Skeletal muscle satellite cell (primary cell): ENCODE measurements around the gene ADAMTS19.

Source experiments
- H3K27me3 ChIP-seq: 2 replicates; pipeline ENCODE4 v1.7.0; 2013; ENCODE audit warnings: low read length; ENCODE audit not compliant: control insufficient read depth, insufficient read depth
- H3K36me3 ChIP-seq: 2 replicates; pipeline ENCODE4 v1.7.0; 2013; ENCODE audit warnings: mild to moderate bottlenecking, control low read depth, low read length; ENCODE audit not compliant: insufficient read depth
- H3K4me1 ChIP-seq: 2 replicates; pipeline ENCODE4 v1.7.0; 2013; ENCODE audit warnings: low read length; ENCODE audit not compliant: control insufficient read depth, insufficient read depth
- H3K4me2 ChIP-seq: 2 replicates; pipeline ENCODE4 v1.7.0; 2013; ENCODE audit warnings: mild to moderate bottlenecking, low read length
- H3K4me3 ChIP-seq: 2 replicates; pipeline ENCODE4 v1.7.0; 2013; ENCODE audit warnings: low read length
- H3K9ac ChIP-seq: 2 replicates; pipeline ENCODE4 v1.7.0; 2013; ENCODE audit warnings: mild to moderate bottlenecking, low read depth, low read length, moderate library complexity
- H3K9me3 ChIP-seq: replicated peaks from 2 replicates; pipeline ENCODE4 v1.7.0; 2013; ENCODE audit warnings: mild to moderate bottlenecking, control low read depth, low read length

Gene ADAMTS19

DNA sequence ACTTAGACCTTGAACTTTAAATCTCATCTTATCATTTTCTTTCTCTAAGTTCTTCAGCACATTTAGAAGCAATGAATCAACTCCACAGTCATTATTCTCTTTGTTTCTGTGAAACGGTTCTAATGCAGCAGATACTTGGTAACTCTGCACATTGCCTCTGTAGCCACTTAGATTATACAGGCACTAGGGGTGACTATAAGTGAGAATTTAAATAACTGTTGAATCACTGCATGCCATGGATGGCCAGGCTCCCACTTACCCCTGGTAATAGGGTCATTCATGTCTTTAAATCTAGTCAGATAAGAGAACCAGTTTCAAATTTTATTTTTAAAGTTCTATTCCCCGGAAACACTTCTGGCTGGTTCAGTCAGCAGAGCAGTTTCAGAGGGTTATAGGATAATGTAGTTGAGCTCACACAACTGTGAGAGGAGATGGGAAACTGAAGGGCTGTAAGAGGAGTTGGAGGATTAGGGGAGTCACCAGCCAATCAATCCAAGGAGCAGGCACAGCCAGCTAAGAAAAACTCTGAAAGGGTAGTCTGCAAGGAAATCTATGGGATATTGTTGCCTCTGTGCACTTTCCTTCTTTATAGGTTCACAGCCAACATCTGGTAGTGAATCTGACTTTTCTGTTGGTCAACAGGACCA, 283.6 kb downstream of the ADAMTS19 start:
- Histone ChIP-seq H3K9ac (no peak overlapping the region), H3K4me3 (no peak overlapping the region), H3K4me2 (no peak overlapping the region), H3K27me3 (no peaks in the 10 kb centered on the region), H3K9me3 (no peaks in the 10 kb centered on the region), H3K4me1 (no peaks in the 10 kb centered on the region), H3K36me3 (no peaks in the 10 kb centered on the region)

- Histone ChIP-seq H3K9me3 (no peaks in the 10 kb centered on the region), H3K4me2 (no peak overlapping the region), H3K9ac (no peak overlapping the region), H3K27me3 (no peaks in the 10 kb centered on the region), H3K4me3 (no peak overlapping the region), H3K36me3 (no peaks in the 10 kb centered on the region), H3K4me1 (peaks cover 3% of the 10 kb centered on the region)
Observed at GRCh38 chr5:129745997-129746396, 285.9 kb downstream of the ADAMTS19 start.

- Histone ChIP-seq H3K36me3 (no peaks in the 10 kb centered on the region), H3K9me3 (no peaks in the 10 kb centered on the region), H3K4me2 (no peak overlapping the region), H3K9ac (no peak overlapping the region), H3K4me1 (peaks cover 3% of the 10 kb centered on the region), H3K4me3 (no peak overlapping the region), H3K27me3 (no peaks in the 10 kb centered on the region)
Observed at GRCh38 chr5:129746876-129747275, 286.8 kb downstream of the ADAMTS19 start.

GRCh38 chr5:129747572-129748407, 287.7 kb downstream of the ADAMTS19 start, which contains the start of gene MINAR2:
TSS of gene MINAR2 (plus strand) at chr5:129748094. CDS start at chr5:129748191, 97 bp downstream.
- no peak within 1 kb of the TSS for H3K4me2 ChIP-seq
- no peaks in the 10 kb centered on the region for H3K9me3 ChIP-seq
- H3K4me1 ChIP-seq = peaks cover 3% of the 10 kb centered on the region
- no peaks in the 10 kb centered on the region for H3K36me3 ChIP-seq
- no peaks in the 10 kb centered on the region for H3K27me3 ChIP-seq
- no peak within 1 kb of the TSS for H3K4me3 ChIP-seq
- no peak within 1 kb of the TSS for H3K9ac ChIP-seq

DNA sequence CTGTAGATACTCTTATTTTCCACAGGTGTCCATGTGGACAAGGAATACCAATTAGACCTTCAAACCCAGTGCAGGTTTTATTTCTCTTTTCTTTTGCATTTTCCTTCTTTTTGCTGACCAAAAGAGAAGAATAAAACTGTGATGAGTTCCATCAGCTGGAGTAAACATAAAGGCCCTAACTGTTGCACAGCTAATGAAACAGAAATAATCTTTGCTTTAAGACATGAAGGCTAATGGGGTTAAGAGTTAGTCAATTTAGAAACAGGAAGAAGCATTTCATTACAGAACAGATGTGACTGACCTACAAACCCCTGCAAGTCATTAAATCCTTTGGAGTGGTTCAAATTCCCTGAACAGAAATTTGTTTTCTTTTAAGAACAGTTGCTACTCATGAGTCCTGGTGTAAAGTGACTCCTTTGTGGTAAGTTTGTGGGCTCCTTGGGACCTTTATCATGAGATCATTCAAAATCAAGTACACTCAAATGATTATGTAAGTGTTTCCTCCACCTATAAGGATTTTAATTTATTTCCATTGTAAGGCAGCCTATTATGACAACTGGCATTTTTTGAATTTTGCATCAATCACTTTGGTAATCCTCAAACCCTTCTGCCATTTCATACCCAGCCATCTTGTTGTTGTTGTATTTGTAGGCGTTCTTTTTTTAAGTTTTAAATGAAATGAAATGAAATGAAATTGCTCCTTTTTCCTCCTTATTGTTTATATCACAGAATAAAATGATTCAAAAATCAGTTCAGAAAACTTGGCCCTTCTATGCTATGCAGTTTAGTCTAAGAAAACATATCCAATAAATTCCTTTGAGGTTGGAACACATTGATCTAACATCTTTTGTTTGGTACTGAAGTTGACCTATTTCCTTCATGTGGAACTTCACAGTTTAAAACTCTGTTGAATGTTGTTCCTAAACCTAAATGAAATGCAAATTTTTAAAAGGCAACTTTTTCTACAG, 289.1 kb downstream of the ADAMTS19 start:
- Histone ChIP-seq H3K4me2 (no peak overlapping the region), H3K36me3 (no peaks in the 10 kb centered on the region), H3K4me3 (no peak overlapping the region), H3K4me1 (peaks cover 3% of the 10 kb centered on the region), H3K9me3 (no peaks in the 10 kb centered on the region), H3K9ac (no peak overlapping the region), H3K27me3 (no peaks in the 10 kb centered on the region)

- Histone ChIP-seq H3K36me3 (no peaks in the 10 kb centered on the region), H3K9ac (no peak overlapping the region), H3K9me3 (no peaks in the 10 kb centered on the region), H3K4me1 (no peaks in the 10 kb centered on the region), H3K4me2 (no peak overlapping the region), H3K27me3 (no peaks in the 10 kb centered on the region), H3K4me3 (no peak overlapping the region)
Observed at GRCh38 chr5:129760636-129761325, 300.7 kb downstream of the ADAMTS19 start.

- H3K9ac ChIP-seq = no peak overlapping the region
- no peaks in the 10 kb centered on the region for H3K36me3 ChIP-seq
- H3K9me3 ChIP-seq = no peaks in the 10 kb centered on the region
- H3K4me1 ChIP-seq = no peaks in the 10 kb centered on the region
- no peak overlapping the region for H3K4me2 ChIP-seq
- H3K27me3 ChIP-seq = no peaks in the 10 kb centered on the region
- H3K4me3 ChIP-seq = no peak overlapping the region
Observed at GRCh38 chr5:129763651-129764050, 303.6 kb downstream of the ADAMTS19 start.

DNA sequence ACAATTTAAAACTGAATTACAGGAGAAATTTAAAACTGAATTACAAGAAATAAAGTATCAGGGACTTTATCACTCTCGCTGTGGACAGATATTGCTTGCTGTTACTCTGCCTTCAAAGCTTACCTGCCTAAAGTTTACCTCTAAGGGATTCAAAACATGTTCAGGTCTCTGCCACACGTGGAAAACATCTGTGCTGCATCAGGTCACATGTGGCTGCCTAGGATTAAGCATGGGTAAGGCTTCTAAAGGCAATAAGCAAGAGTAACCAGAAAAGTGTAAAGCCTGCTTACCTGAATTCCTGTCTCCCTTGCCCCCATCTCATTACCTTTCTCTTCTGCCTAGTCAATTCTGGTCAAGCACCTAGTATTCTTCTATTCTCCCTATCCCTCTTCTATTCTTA, 306.7 kb downstream of the ADAMTS19 start:
- no peak overlapping the region for H3K4me3 ChIP-seq
- H3K4me1 ChIP-seq = no peaks in the 10 kb centered on the region
- H3K9me3 ChIP-seq = no peaks in the 10 kb centered on the region
- H3K27me3 ChIP-seq = no peaks in the 10 kb centered on the region
- no peaks in the 10 kb centered on the region for H3K36me3 ChIP-seq
- no peak overlapping the region for H3K9ac ChIP-seq
- no peak overlapping the region for H3K4me2 ChIP-seq

DNA sequence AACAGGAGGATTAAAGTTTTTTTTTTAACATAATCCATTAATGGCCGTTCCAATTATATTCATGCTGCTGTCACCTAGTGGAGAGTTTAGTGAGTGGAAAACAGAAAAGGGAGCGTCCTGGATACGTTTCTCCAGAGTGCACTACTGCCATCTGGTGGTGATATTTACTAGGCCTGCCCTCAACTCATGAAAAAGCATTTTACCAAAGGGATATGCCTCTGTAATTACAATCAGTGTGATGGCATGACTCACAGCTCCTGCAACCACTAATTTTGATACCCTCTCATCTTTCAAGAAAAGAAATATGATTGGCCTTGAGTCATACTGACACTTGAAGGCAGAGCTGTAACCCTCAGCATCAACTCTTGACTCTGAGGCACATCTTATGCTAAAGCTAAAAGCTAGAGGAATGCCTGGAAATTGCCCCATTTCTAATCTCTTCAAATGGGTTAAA, 307.9 kb downstream of the ADAMTS19 start:
- no peak overlapping the region for H3K9ac ChIP-seq
- H3K4me1 ChIP-seq = no peaks in the 10 kb centered on the region
- H3K9me3 ChIP-seq = no peaks in the 10 kb centered on the region
- no peak overlapping the region for H3K4me2 ChIP-seq
- no peak overlapping the region for H3K4me3 ChIP-seq
- no peaks in the 10 kb centered on the region for H3K27me3 ChIP-seq
- H3K36me3 ChIP-seq = no peaks in the 10 kb centered on the region

- Histone ChIP-seq H3K27me3 (no peaks in the 10 kb centered on the region), H3K4me2 (no peak overlapping the region), H3K9ac (no peak overlapping the region), H3K9me3 (no peaks in the 10 kb centered on the region), H3K36me3 (no peaks in the 10 kb centered on the region), H3K4me1 (no peaks in the 10 kb centered on the region), H3K4me3 (no peak overlapping the region)
Observed at GRCh38 chr5:129768735-129769134, 308.6 kb downstream of the ADAMTS19 start.
